Dedifferentiated amniotic fluid mesenchymal stem cell (primary cell): ENCODE results near the gene ZNF536.
"Not testable (repeated sequence)": the region's sequence is repeated elsewhere in the genome, so short reads cannot be mapped to it uniquely, and the experiment has no call there.

Experiments used
- DNase-seq: peaks from one replicate; pipeline ENCODE4 v3.0.0-alpha.2; 2016; ENCODE audit errors: extremely low spot score

The ZNF536 gene

GRCh38 chr19:30417166-30417565 lies 45.0 kb downstream of the ZNF536 start:
- DNase-seq: not testable (repeated sequence)

- DNase-seq: no peak
Measured at GRCh38 chr19:30419568-30420180, 47.5 kb downstream of the ZNF536 start.

GRCh38 chr19:30420316-30420715 lies 48.1 kb downstream of the ZNF536 start:
- DNase-seq: no peak

GRCh38 chr19:30420881-30421280 lies 48.7 kb downstream of the ZNF536 start:
- DNase-seq: no peak

GRCh38 chr19:30421571-30421970 lies 49.4 kb downstream of the ZNF536 start:
- no peak for DNase-seq

- no peak for DNase-seq
Measured at GRCh38 chr19:30423481-30423880, 51.3 kb downstream of the ZNF536 start.

GRCh38 chr19:30425885-30426838 lies 54.0 kb downstream of the ZNF536 start:
- no peak for DNase-seq

- DNase-seq: no peak
Measured at GRCh38 chr19:30426864-30427263, 54.7 kb downstream of the ZNF536 start.

GRCh38 chr19:30428092-30428680 lies 56.0 kb downstream of the ZNF536 start:
- DNase-seq: no peak

GRCh38 chr19:30428844-30429243 lies 56.7 kb downstream of the ZNF536 start:
- DNase-seq: no peak

- no peak for DNase-seq
Measured at GRCh38 chr19:30430206-30430734, 58.1 kb downstream of the ZNF536 start.

- no peak for DNase-seq
Measured at GRCh38 chr19:30431591-30431990, 59.4 kb downstream of the ZNF536 start.

- no peak for DNase-seq
Measured at GRCh38 chr19:30434797-30435594, 62.8 kb downstream of the ZNF536 start.

- no peak for DNase-seq
Measured at GRCh38 chr19:30437869-30438268, 65.7 kb downstream of the ZNF536 start.

- no peak for DNase-seq
Measured at GRCh38 chr19:30439310-30439709, 67.1 kb downstream of the ZNF536 start.

GRCh38 chr19:30441011-30441410 lies 68.8 kb downstream of the ZNF536 start:
- no peak for DNase-seq

GRCh38 chr19:30442674-30443073 lies 70.5 kb downstream of the ZNF536 start:
- DNase-seq: no peak

GRCh38 chr19:30443531-30444252 lies 71.5 kb downstream of the ZNF536 start:
- DNase-seq: no peak

- DNase-seq: no peak
Measured at GRCh38 chr19:30444253-30444671, 72.1 kb downstream of the ZNF536 start.

GRCh38 chr19:30444686-30445232 lies 72.6 kb downstream of the ZNF536 start:
- no peak for DNase-seq

GRCh38 chr19:30445385-30445784 lies 73.2 kb downstream of the ZNF536 start:
- DNase-seq: no peak
